GM21390 (cell line): Measurements from ENCODE around the gene DENND2A.
"Not testable (repeated sequence)": the region's sequence is repeated elsewhere in the genome, so short reads cannot be mapped to it uniquely, and the experiment has no call there.

Experiments used
- ATAC-seq: cut with Tn5 transposase; IDR thresholded peaks from one replicate; pipeline ENCODE4 v1.9.1; 2021; ENCODE audit not compliant: unreplicated experiment

DENND2A gene

GRCh38 chr7:140552240-140552679 is 88.4 kb downstream of the DENND2A start:
- no peak for ATAC-seq

- ATAC-seq: no peak
These were observed 89.0 kb downstream of the DENND2A start for GRCh38 chr7:140551355-140552239.

GRCh38 chr7:140546947-140547346 is 93.7 kb downstream of the DENND2A start:
- no peak for ATAC-seq

- no peak for ATAC-seq
These were observed 96.2 kb downstream of the DENND2A start for GRCh38 chr7:140544388-140544826.

- no peak for ATAC-seq
These were observed 98.4 kb downstream of the DENND2A start for GRCh38 chr7:140542228-140542603.

- ATAC-seq: no peak
These were observed 98.9 kb downstream of the DENND2A start for GRCh38 chr7:140541513-140542227.

GRCh38 chr7:140541176-140541512 is 99.5 kb downstream of the DENND2A start:
- ATAC-seq: no peak

GRCh38 chr7:140540136-140540777 is 100.4 kb downstream of the DENND2A start:
- ATAC-seq: no peak

GRCh38 chr7:140539461-140539860 is 101.2 kb downstream of the DENND2A start:
- ATAC-seq: no peak

GRCh38 chr7:140537750-140538482 is 102.7 kb downstream of the DENND2A start:
- no peak for ATAC-seq

GRCh38 chr7:140534743-140535142 is 105.9 kb downstream of the DENND2A start:
- ATAC-seq: no peak

GRCh38 chr7:140533394-140533872 is 107.2 kb downstream of the DENND2A start:
- no peak for ATAC-seq

GRCh38 chr7:140529428-140529827 is 111.2 kb downstream of the DENND2A start:
- not testable (repeated sequence) for ATAC-seq

- ATAC-seq: no peak
These were observed 113.6 kb downstream of the DENND2A start for GRCh38 chr7:140526787-140527664.

GRCh38 chr7:140526214-140526613 is 114.4 kb downstream of the DENND2A start:
- no peak for ATAC-seq

GRCh38 chr7:140525743-140526142 is 114.9 kb downstream of the DENND2A start:
- no peak for ATAC-seq

GRCh38 chr7:140521421-140521820 is 119.2 kb downstream of the DENND2A start:
- ATAC-seq: no peak

- no peak for ATAC-seq
These were observed 121.6 kb downstream of the DENND2A start for GRCh38 chr7:140519007-140519399.

- no peak for ATAC-seq
These were observed 122.1 kb downstream of the DENND2A start for GRCh38 chr7:140518370-140519006.
